HEK293T (cell line): ENCODE data around the gene MDC1.
"Not testable (repeated sequence)": the region's sequence is repeated elsewhere in the genome, so short reads cannot be mapped to it uniquely, and the experiment has no call there.

Experiments used
- CTCF ChIA-PET: fragments of 350-600 bp; formaldehyde crosslinking; extraction: SDS; loops from one replicate; lab custom pipeline; 2021; ENCODE audit warnings: antibody characterized with exemption, inconsistent platforms; lab: Yijun Ruan, JAX
- POLR2A ChIA-PET: fragments of 350-600 bp; formaldehyde crosslinking; extraction: SDS; loops from one replicate; lab custom pipeline; 2020; ENCODE audit warnings: antibody characterized with exemption, inconsistent platforms; lab: Yijun Ruan, JAX
- DNase-seq: peaks from one replicate; pipeline ENCODE4 v3.0.0; 2012; ENCODE audit warnings: mixed read lengths; ENCODE audit errors: extremely low spot score
- ARNT ChIP-seq: fragments of 450-650 bp; IDR thresholded peaks from 2 replicates; pipeline ENCODE4 v1.6.1; 2017; ENCODE audit warnings: mild to moderate bottlenecking
- BHLHE40 ChIP-seq: fragments of 450-650 bp; IDR thresholded peaks from 2 replicates; pipeline ENCODE4 v1.6.1; 2016; ENCODE audit warnings: mild to moderate bottlenecking, moderate library complexity, borderline replicate concordance
- CTBP1 ChIP-seq: fragments of 450-650 bp; IDR thresholded peaks from 2 replicates; pipeline ENCODE4 v1.6.1; 2016; ENCODE audit warnings: borderline replicate concordance
- ELF4 ChIP-seq: fragments of 450-650 bp; IDR thresholded peaks from 2 replicates; pipeline ENCODE4 v1.6.1; 2017; ENCODE audit warnings: antibody characterized with exemption
- FOXA1 ChIP-seq: fragments of 450-650 bp; IDR thresholded peaks from 2 replicates; pipeline ENCODE4 v1.6.1; 2016; ENCODE audit warnings: mild to moderate bottlenecking
- FOXK2 ChIP-seq: fragments of 450-650 bp; IDR thresholded peaks from 2 replicates; pipeline ENCODE4 v1.6.1; 2016; ENCODE audit warnings: mild to moderate bottlenecking
- FOXM1 ChIP-seq: fragments of 450-650 bp; IDR thresholded peaks from 2 replicates; pipeline ENCODE4 v1.6.1; 2017; ENCODE audit warnings: mild to moderate bottlenecking, borderline replicate concordance
- HDGF ChIP-seq: fragments of 450-650 bp; IDR thresholded peaks from 2 replicates; pipeline ENCODE4 v1.6.1; 2017; ENCODE audit warnings: antibody characterized with exemption, borderline replicate concordance
- L3MBTL2 ChIP-seq: fragments of 450-650 bp; conservative IDR thresholded peaks from 2 replicates; pipeline ENCODE4 v1.6.1; 2016; ENCODE audit warnings: mild to moderate bottlenecking
- LEF1 ChIP-seq: fragments of 450-650 bp; IDR thresholded peaks from 2 replicates; pipeline ENCODE4 v1.6.1; 2017; ENCODE audit warnings: mild to moderate bottlenecking, borderline replicate concordance
- NFRKB ChIP-seq: fragments of 450-650 bp; IDR thresholded peaks from 2 replicates; pipeline ENCODE4 v1.6.1; 2016; ENCODE audit warnings: mild to moderate bottlenecking, moderate library complexity
- PKNOX1 ChIP-seq: fragments of 450-650 bp; IDR thresholded peaks from 2 replicates; pipeline ENCODE4 v1.6.1; 2016
- SP1 ChIP-seq: fragments of 450-650 bp; IDR thresholded peaks from 2 replicates; pipeline ENCODE4 v1.6.1; 2017
- SUZ12 ChIP-seq: fragments of 450-650 bp; IDR thresholded peaks from 2 replicates; pipeline ENCODE4 v1.6.1; 2016; ENCODE audit warnings: mild to moderate bottlenecking
- TARDBP ChIP-seq: fragments of 450-650 bp; IDR thresholded peaks from 2 replicates; pipeline ENCODE4 v1.6.1; 2016
- ZNF384 ChIP-seq: fragments of 450-650 bp; IDR thresholded peaks from 2 replicates; pipeline ENCODE4 v1.6.1; 2016

Gene MDC1, protein sequence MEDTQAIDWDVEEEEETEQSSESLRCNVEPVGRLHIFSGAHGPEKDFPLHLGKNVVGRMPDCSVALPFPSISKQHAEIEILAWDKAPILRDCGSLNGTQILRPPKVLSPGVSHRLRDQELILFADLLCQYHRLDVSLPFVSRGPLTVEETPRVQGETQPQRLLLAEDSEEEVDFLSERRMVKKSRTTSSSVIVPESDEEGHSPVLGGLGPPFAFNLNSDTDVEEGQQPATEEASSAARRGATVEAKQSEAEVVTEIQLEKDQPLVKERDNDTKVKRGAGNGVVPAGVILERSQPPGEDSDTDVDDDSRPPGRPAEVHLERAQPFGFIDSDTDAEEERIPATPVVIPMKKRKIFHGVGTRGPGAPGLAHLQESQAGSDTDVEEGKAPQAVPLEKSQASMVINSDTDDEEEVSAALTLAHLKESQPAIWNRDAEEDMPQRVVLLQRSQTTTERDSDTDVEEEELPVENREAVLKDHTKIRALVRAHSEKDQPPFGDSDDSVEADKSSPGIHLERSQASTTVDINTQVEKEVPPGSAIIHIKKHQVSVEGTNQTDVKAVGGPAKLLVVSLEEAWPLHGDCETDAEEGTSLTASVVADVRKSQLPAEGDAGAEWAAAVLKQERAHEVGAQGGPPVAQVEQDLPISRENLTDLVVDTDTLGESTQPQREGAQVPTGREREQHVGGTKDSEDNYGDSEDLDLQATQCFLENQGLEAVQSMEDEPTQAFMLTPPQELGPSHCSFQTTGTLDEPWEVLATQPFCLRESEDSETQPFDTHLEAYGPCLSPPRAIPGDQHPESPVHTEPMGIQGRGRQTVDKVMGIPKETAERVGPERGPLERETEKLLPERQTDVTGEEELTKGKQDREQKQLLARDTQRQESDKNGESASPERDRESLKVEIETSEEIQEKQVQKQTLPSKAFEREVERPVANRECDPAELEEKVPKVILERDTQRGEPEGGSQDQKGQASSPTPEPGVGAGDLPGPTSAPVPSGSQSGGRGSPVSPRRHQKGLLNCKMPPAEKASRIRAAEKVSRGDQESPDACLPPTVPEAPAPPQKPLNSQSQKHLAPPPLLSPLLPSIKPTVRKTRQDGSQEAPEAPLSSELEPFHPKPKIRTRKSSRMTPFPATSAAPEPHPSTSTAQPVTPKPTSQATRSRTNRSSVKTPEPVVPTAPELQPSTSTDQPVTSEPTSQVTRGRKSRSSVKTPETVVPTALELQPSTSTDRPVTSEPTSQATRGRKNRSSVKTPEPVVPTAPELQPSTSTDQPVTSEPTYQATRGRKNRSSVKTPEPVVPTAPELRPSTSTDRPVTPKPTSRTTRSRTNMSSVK (N-terminal part only)

GRCh38 chr6:30717129-30717844 is at the start of gene MDC1:
Gene MDC1, minus strand, starts transcription at chr6:30717281. Its CDS starts 2,106 bp downstream, at chr6:30715175.
- CTCF ChIA-PET, result interaction anchor here (0.7 to 1.3 kb wide), 5 partner anchors 12 to 45 kb away, joined by 3 to 4 read pairs (median 3); partner anchors contain the start of genes DHX16 and IER3
- peak; percentile 99 for TF ChIP-seq PKNOX1
- peak; percentile 29; the same call in 1 of the 2 replicates for TF ChIP-seq L3MBTL2
- peak; percentile 48; the same call in 1 of the 2 replicates for TF ChIP-seq ELF4
- peak; percentile 35; the same call in 1 of the 2 replicates for TF ChIP-seq FOXM1
- TF ChIP-seq TARDBP, result peak; percentile 86
- no peak for TF ChIP-seq CTBP1
- peak; percentile 91 for TF ChIP-seq NFRKB
- TF ChIP-seq BHLHE40, result no peak
- POLR2A ChIA-PET, result interaction anchor here (0.5 to 3.5 kb wide), 35 partner anchors 8 to 1109 kb away, joined by 3 to 101 read pairs (median 4); partner anchors contain the start of genes ABCF1, DHX16, NRM and PPP1R10
- DNase-seq, result peak; percentile 94

DNA sequence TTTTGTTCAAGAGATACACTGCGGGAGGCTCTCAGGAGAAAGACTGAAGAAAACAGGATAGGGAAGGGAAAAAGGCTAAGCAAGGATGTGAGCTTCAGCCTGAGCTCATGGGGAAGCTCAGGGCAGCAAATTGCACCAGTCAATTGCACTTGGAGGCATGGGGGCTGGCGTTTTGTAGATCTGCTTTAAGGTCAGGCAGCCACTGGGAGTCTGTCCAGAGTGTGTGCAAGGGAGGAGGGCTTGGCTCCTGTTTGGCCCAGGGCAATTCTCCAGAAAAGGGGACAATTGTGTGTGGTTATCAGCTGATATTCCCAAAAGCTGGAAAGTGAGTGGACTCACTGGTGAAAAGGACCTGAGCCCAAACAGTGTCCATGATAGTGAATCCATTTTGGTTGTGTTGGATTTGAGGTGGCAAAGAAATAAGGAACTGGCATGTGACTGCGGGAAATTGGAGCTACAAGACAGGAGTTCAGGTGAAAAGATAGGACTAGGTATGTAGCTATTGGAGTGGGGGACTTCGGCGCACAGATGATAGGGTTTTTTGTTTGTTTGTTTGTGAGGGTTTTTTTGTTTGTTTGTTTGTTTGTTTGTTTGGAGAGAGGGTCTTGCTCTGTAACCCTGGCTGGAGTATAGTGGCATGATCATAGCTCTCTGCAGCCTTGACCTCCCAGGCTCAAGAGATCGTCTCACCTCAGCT is 49.5 kb upstream of the MDC1 start:
- no peak for TF ChIP-seq FOXM1
- TF ChIP-seq HDGF, result no peak
- TF ChIP-seq BHLHE40, result no peak
- TF ChIP-seq ARNT, result no peak
- no peak for TF ChIP-seq ZNF384
- no peak for TF ChIP-seq TARDBP
- TF ChIP-seq FOXK2, result no peak
- no peak for TF ChIP-seq FOXA1
- TF ChIP-seq ELF4, result no peak
- TF ChIP-seq SP1, result no peak
- no peak for TF ChIP-seq SUZ12
- no peak for TF ChIP-seq NFRKB
- TF ChIP-seq CTBP1, result no peak
- TF ChIP-seq PKNOX1, result no peak
- TF ChIP-seq LEF1, result no peak
- TF ChIP-seq L3MBTL2, result no peak
- DNase-seq, result no peak
- ChIA-PET CTCF (interaction anchor here (0.6 kb wide), 2 partner anchors 11 to 16 kb away, joined by 4 to 7 read pairs; no protein-coding TSS in a partner anchor), POLR2A (interaction anchor here (0.8 to 2.2 kb wide), 4 partner anchors 10 to 22 kb away, joined by 3 to 9 read pairs (median 6); partner anchors contain the start of gene IER3)

GRCh38 chr6:30765495-30765894 is 48.4 kb upstream of the MDC1 start:
- POLR2A ChIA-PET, result interaction anchor here (0.7 to 2.2 kb wide), 2 partner anchors 21 to 748 kb away, joined by 3 to 6 read pairs; partner anchors contain the start of gene IER3
- DNase-seq, CTCF ChIA-PET: not testable (repeated sequence)

GRCh38 chr6:30764490-30765043 is 47.5 kb upstream of the MDC1 start:
- DNase-seq, result not testable (repeated sequence)
- ChIA-PET CTCF (interaction anchor here (0.6 to 1.2 kb wide), 2 partner anchors 42 to 304 kb away, joined by 3 read pairs; no protein-coding TSS in a partner anchor), POLR2A (interaction anchor here (0.9 to 1.5 kb wide), 4 partner anchors 17 to 47 kb away, joined by 3 to 5 read pairs (median 4); partner anchors contain the start of gene MDC1)
